Pancreas (tissue), 10 donors: ENCODE results near the gene TNXB. TPM values are rescaled to one million over a fixed set of nuclear protein-coding genes. Genes with fewer than 3 reads are reported as not detected.
"Not testable (repeated sequence)": the region's sequence is repeated elsewhere in the genome, so short reads cannot be mapped to it uniquely, and the experiment has no call there.

Source experiments
- ATAC-seq, 4 donors: fragments of 200-7000 bp; cut with Tn5 transposase; one replicate each; pipeline versions ENCODE4 v1.8.0 to v1.9.1; 2020; ENCODE audit warnings: mild to moderate bottlenecking in 4 of 4, moderate library complexity in 4 of 4
- DNase-seq, 6 donors: peaks; one replicate each; pipeline ENCODE4 v3.0.0-alpha.2; 2020
- FAIRE-seq: peaks from 2 replicates; lab custom pipeline; 2012; peaks lifted over from hg19 to GRCh38; lab: Jason Lieb, UNC
- H3K27ac ChIP-seq, 4 donors: fragments of 200-600 bp; sonication (generic); 1 replicate in 3 of 4; 2 replicates in 1 of 4; pipeline versions ENCODE4 v1.5.0 to v1.8.0; 2020
- H3K27me3 ChIP-seq, 4 donors: fragments of 200-600 bp; one replicate each; pipeline ENCODE4 v1.8.0; 2021
- H3K36me3 ChIP-seq, 3 donors: fragments of 200-600 bp; sonication (generic) in 1 of 3; one replicate each; pipeline versions ENCODE4 v1.5.0 to v1.8.0; 2020 to 2021
- H3K4me1 ChIP-seq, 3 donors: fragments of 200-600 bp; one replicate each; pipeline ENCODE4 v1.8.0; 2021
- H3K4me3 ChIP-seq, 4 donors: fragments of 200-600 bp; sonication (generic) in 2 of 4; one replicate each; pipeline versions ENCODE4 v1.5.0 to v1.8.0; 2020 to 2021
- H3K9me3 ChIP-seq, 4 donors: fragments of 200-600 bp; one replicate each; pipeline ENCODE4 v1.8.0; 2021
- WGBS, 2 donors: extraction: QIAGEN DNeasy Blood & Tissue Kit; methylation state at CpG; one replicate each; pipeline ENCODE4 v1.1.7; 2013; 5-methylcytosine and 5-hydroxymethylcytosine counted together
- intact Hi-C, 3 donors: fragments of 100-400 bp; cut with DNase I; formaldehyde crosslinking; loops; one replicate each; pipeline versions ENCODE4 v1.11.1 to v1.14.2; 2022
- polyA plus RNA-seq, 2 donors: library from polyadenylated mRNA; stranded (reverse); fragments of 200-250 nt; gene quantifications; one replicate each; pipeline ENCODE4 v1.2.3, GENCODE V29; 2013
- total RNA-seq, 6 donors: library from RNA; stranded (reverse); fragmentation: NEBNext Ultra II Directional in 4 of 6; extraction: Animal tissue kit (Norgen Biotek cat#: 25700) in 4 of 6; gene quantifications; one replicate each; pipeline versions ENCODE4 v1.2.1 to v1.2.4, GENCODE V29; 2021 to 2023
- donor health status: healthy with polysubstance abuse.
- donor health status: DM: no; HTN: no; CAD: no; lungs with moderate emphysema.
- donor health status: DM: no; HTN: no; CAD: no.
- donor health status: control.
- donor health status: control.
- donor health status: Bipolar disorder and iron deficiency.
- donor health status: DM: yes; HTN: yes; CAD: no.
- donor health status: DM: no; HTN: no; CAD: no.
- donor health status: DM: no; HTN: no; CAD: no.
- donor health status: DM: yes; HTN: yes; CAD: no.

Gene TNXB
- total and polyA plus RNA-seq, 8 donors, result 5.2 to 18.6 (median 9.9) TPM

DNA sequence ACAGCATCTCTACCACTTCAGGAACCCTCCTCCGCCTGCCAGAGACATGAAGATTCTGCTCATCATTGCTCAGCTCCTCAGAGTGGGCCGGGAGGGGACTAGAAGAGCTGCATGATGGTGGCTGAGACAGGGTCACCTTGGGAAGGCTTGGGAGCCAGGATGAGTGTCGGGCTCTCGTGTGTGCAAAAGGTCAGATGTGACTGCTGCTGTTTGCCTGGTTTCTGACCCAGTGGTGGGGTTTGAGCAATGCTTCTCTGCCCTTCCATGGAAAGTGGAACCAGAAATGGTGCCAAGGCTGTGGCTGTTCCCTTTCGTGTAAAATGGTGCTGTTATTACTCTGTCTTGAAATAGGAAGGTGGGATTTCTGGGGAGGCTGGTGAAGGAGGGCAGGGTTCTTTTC, 95.4 kb downstream of the TNXB start:
- H3K36me3 ChIP-seq, H3K27me3 ChIP-seq, H3K4me1 ChIP-seq, H3K9me3 ChIP-seq, DNase-seq, H3K27ac ChIP-seq, H3K4me3 ChIP-seq, FAIRE-seq, ATAC-seq, intact Hi-C loops: not testable (repeated sequence)
- WGBS, 2 donors, result no CpG with 5 or more reads among the region's 5 CpGs

- FAIRE-seq, ATAC-seq, H3K27me3 ChIP-seq, H3K27ac ChIP-seq, H3K4me1 ChIP-seq, H3K36me3 ChIP-seq, intact Hi-C loops, H3K4me3 ChIP-seq, H3K9me3 ChIP-seq: not testable (repeated sequence)
- WGBS, 2 donors, result 84 to 87% methylated on average over 14 to 17 of the region's 17 CpGs
- DNase-seq, result peak in 4 of 6 donors; percentile 8 to 46 (median 22)
Observed at GRCh38 chr6:32012941-32013617, 96.1 kb downstream of the TNXB start.

GRCh38 chr6:32010856-32011530, 98.1 kb downstream of the TNXB start:
- H3K4me3 ChIP-seq, H3K9me3 ChIP-seq, H3K4me1 ChIP-seq, H3K27ac ChIP-seq, H3K27me3 ChIP-seq, intact Hi-C loops, FAIRE-seq, ATAC-seq, H3K36me3 ChIP-seq: not testable (repeated sequence)
- WGBS, 2 donors, result 50 to 67% methylated on average over 14 to 17 of the region's 27 CpGs
- peak in 3 of 6 donors; percentile 6 to 41 (median 28) for DNase-seq

- H3K36me3 ChIP-seq, H3K9me3 ChIP-seq, H3K4me1 ChIP-seq, intact Hi-C loops, H3K27me3 ChIP-seq, ATAC-seq, FAIRE-seq, H3K27ac ChIP-seq, H3K4me3 ChIP-seq: not testable (repeated sequence)
- DNase-seq, result peak in 3 of 6 donors; percentile 7 to 20 (median 13)
- WGBS, 2 donors, result 58 to 65% methylated on average over 5 to 11 of the region's 12 CpGs
Observed at GRCh38 chr6:32009537-32009936, 99.6 kb downstream of the TNXB start.

DNA sequence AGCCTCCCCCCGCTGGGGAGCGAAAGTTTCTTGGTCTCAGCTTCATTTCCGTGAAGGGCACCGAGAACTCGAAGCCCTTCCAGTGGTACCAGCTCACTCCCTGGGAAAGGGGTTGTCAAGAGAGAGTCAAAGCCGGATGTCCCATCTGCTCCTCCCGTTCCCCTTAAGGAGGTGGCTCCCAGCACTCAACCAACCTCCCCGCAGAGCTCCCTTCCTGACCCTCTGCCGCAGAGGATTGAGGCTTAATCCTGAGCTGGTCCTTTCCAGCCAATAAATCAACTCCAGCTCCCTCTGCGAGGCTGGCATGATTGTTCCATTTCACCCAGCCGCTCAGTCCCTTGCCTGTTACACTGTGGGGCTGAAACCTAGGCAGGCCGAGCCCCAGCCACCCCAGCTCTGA, 100.5 kb downstream of the TNXB start:
- ATAC-seq, H3K9me3 ChIP-seq, H3K27ac ChIP-seq, H3K27me3 ChIP-seq, intact Hi-C loops, H3K4me3 ChIP-seq, FAIRE-seq, H3K36me3 ChIP-seq, H3K4me1 ChIP-seq: not testable (repeated sequence)
- 38 to 66% methylated on average over 5 to 7 of the region's 12 CpGs for WGBS, 2 donors
- DNase-seq, result peak in 2 of 6 donors; percentile 2 to 15

DNA sequence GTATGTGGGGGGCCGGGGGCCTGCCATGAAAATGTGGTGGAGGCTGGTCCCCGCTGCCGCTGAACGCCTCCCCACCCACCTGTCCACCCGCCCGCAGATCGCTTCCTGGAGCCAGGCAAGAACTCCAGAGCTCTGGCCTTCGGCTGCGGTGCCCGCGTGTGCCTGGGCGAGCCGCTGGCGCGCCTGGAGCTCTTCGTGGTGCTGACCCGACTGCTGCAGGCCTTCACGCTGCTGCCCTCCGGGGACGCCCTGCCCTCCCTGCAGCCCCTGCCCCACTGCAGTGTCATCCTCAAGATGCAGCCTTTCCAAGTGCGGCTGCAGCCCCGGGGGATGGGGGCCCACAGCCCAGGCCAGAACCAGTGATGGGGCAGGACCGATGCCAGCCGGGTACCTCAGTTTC, 101.1 kb downstream of the TNXB start:
- H3K27me3 ChIP-seq, H3K4me1 ChIP-seq, H3K36me3 ChIP-seq, ATAC-seq, intact Hi-C loops, H3K9me3 ChIP-seq, H3K4me3 ChIP-seq, FAIRE-seq, H3K27ac ChIP-seq: not testable (repeated sequence)
- DNase-seq, result peak in 1 of 6 donors; percentile 8
- WGBS, 2 donors, result no CpG with 5 or more reads among the region's 24 CpGs

DNA sequence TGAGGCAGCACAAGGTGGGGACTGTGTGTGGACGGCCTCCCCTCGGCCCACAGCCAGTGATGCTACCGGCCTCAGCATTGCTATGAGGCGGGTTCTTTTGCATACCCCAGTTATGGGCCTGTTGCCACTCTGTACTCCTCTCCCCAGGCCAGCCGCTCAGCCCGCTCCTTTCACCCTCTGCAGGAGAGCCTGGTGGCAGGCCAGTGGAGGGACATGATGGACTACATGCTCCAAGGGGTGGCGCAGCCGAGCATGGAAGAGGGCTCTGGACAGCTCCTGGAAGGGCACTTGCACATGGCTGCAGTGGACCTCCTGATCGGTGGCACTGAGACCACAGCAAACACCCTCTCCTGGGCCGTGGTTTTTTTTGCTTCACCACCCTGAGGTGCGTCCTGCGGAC, 102.1 kb downstream of the TNXB start:
- intact Hi-C loops, H3K4me3 ChIP-seq, H3K9me3 ChIP-seq, H3K27ac ChIP-seq, H3K27me3 ChIP-seq, H3K36me3 ChIP-seq, FAIRE-seq, H3K4me1 ChIP-seq, ATAC-seq: not testable (repeated sequence)
- peak in 3 of 6 donors; percentile 2 to 32 (median 24) for DNase-seq
- WGBS, 2 donors, result 58 to 67% methylated on average over 11 to 12 of the region's 12 CpGs

DNA sequence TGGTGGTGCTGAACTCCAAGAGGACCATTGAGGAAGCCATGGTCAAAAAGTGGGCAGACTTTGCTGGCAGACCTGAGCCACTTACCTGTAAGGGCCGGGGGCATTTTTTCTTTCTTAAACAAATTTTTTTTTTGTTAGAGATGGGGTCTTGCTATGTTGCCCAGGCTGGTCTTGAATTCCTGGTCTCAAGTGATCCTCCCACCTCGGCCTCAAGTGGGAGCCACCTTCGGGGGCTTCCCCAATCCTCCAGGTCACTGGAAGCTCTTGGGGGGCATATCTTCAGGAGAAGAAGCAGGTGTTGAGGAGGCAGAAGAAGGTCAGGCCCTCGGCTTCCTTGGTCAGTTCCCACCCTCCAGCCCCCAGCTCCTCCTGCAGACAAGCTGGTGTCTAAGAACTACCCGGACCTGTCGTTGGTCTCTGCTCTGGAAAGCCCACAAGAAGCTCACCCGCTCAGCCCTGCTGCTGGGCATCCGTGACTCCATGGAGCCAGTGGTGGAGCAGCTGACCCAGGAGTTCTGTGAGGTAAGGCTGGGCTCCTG, 103.1 kb downstream of the TNXB start:
- H3K27me3 ChIP-seq, H3K9me3 ChIP-seq, H3K4me3 ChIP-seq, H3K4me1 ChIP-seq, H3K36me3 ChIP-seq, FAIRE-seq, H3K27ac ChIP-seq, ATAC-seq, intact Hi-C loops: not testable (repeated sequence)
- DNase-seq, result peak in 3 of 6 donors; percentile 0 to 39 (median 20)
- WGBS, 2 donors, result 44 to 61% methylated on average over 8 of the region's 8 CpGs

DNA sequence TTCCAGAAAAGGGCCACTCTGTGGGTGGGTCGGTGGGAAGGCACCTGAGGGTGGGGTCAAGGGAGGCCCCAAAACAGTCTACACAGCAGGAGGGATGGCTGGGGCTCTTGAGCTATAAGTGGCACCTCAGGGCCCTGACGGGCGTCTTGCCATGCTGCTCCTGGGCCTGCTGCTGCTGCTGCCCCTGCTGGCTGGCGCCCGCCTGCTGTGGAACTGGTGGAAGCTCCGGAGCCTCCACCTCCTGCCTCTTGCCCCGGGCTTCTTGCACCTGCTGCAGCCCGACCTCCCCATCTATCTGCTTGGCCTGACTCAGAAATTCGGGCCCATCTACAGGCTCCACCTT, 103.6 kb downstream of the TNXB start:
- H3K9me3 ChIP-seq, H3K4me1 ChIP-seq, H3K36me3 ChIP-seq, H3K27me3 ChIP-seq, intact Hi-C loops, FAIRE-seq, H3K27ac ChIP-seq, H3K4me3 ChIP-seq, ATAC-seq: not testable (repeated sequence)
- 56 to 61% methylated on average over 8 of the region's 9 CpGs for whole genome bisulfite sequencing, 2 donors
- peak in 3 of 6 donors; percentile 3 to 36 (median 26) for DNase-seq

- H3K9me3 ChIP-seq, H3K27ac ChIP-seq, H3K27me3 ChIP-seq, H3K4me1 ChIP-seq, H3K36me3 ChIP-seq, FAIRE-seq, H3K4me3 ChIP-seq, intact Hi-C loops: not testable (repeated sequence)
- WGBS, 2 donors, result 47 to 59% methylated on average over 9 of the region's 13 CpGs
- ATAC-seq (peak in 2 of 4 donors; percentile 7 to 12), DNase-seq (peak in 2 of 6 donors; percentile 14 to 15)
Observed at GRCh38 chr6:32004864-32005537, 104.1 kb downstream of the TNXB start.

DNA sequence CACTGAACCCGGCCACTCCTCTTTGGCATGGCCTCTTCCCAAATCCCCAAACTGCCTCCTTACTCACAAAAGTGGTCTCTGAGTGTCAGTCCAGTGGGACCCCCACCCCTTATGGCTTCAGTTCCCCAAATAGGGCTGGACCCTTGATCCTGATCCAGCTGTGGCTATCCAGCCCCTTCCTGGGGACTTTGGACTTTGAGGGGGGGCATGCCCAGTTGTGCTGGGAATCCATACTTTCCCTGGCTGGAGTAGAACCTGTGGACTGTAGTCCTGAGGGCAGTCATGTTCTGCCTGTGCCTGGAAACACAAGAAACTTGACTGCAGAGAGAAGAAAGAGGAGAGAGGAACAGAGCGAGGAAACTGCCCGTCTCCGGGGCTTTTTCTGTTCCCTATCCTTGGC, 104.7 kb downstream of the TNXB start:
- FAIRE-seq, H3K4me3 ChIP-seq, ATAC-seq, H3K27ac ChIP-seq, H3K9me3 ChIP-seq, H3K27me3 ChIP-seq, H3K36me3 ChIP-seq, H3K4me1 ChIP-seq, intact Hi-C loops: not testable (repeated sequence)
- 76 to 81% methylated on average over 3 of the region's 4 CpGs for WGBS, 2 donors
- peak in 3 of 6 donors; percentile 1 to 9 (median 3) for DNase-seq

- H3K9me3 ChIP-seq, H3K4me3 ChIP-seq, intact Hi-C loops, H3K27ac ChIP-seq, DNase-seq, FAIRE-seq, H3K36me3 ChIP-seq, H3K4me1 ChIP-seq, ATAC-seq, H3K27me3 ChIP-seq: not testable (repeated sequence)
- no CpG with 5 or more reads among the region's 7 CpGs for WGBS, 2 donors
Observed at GRCh38 chr6:32003301-32003700, 105.8 kb downstream of the TNXB start.
